ELF-1 (cell line): ENCODE results near the gene RPP30.

ENCODE experiments used
- DNase-seq: peaks from one replicate; pipeline ENCODE4 v3.0.0-alpha.2; 2016; ENCODE audit warnings: low read depth, low spot score

RPP30 gene

DNA sequence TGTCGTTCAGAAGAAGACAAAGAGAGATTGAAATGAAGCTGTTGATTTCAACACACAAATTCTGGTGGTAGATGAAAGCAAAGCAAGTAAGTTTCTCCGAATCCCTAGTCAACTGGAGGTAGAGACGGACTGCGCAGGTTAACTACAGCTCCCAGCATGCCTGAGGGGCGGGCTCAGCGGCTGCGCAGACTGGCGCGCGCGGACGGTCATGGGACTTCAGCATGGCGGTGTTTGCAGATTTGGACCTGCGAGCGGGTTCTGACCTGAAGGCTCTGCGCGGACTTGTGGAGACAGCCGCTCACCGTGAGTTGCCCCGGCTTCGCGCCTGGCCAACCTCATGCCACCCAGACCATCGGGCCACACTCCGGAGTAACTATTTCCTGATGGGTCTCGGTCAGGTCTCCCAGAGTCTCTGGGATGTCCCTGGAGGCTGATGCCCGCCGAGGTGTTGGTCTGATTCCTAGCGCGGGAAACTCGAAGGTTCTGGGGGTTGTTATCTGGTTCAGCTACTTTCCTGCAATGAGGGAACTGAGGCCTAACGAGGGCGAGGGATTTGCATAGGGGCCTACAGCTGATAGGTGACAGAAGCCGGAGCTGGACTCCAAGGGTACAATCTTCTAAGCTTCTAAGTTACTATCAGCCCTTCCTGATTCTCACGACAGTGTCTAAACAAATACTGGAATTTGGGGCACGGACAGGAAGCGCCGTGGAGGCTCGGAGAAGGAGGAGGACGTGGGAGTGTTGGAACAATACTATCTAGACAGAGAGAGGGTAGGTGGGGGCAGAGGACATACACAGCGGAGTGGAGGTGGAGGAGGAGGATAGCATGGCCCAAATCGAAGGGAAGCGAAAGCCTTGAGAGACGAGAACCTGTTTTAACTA lies at the start of gene RPP30:
Gene RPP30, plus strand, starts transcription at position 209 of the 882 bp plus-strand sequence. Its CDS starts 13 bp downstream, at position 222.
- DNase-seq: peak; percentile 91

DNA sequence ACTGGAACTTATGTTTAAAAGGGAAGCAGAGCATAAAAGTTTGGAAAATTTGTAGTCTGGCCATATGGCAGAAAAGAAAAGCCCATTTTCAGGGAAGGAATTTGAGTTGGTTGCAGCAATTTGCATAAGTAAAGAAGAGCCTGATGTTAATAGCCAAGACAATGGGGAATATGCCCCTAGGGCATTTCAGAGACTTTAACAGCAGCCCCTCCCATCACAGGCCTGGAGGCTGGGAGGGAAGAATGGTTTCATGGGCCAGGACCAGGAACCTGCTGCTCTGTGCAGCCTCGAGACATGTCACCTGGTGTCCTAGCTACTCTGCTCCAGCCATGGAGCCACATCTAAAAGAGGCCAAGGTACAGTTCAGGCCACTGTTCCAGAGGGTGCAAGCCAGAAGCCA lies 49.3 kb upstream of the RPP30 start:
- DNase-seq: peak; percentile 65

GRCh38 chr10:90832111-90832510 lies 39.7 kb upstream of the RPP30 start:
- DNase-seq: no peak

GRCh38 chr10:90834326-90834725 lies 37.4 kb upstream of the RPP30 start:
- no peak for DNase-seq

DNA sequence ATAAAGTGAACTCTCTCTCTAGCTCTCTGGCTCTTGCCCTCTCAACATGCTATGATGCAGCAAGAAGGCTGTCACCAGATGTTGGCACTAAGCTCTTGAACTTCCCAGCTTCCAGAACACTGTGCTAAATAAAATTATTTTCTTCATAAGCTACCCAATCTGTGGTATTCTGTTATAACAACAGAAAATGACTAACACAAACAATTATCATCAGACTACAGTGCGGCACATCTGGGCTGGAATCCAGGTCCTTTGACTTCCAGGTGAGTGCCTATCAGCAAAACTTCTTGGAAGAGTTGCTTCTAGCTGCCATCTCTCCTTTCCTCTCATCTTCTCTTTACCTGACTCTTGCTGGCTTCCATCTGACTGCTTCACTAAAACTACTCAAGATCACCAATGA lies 34.3 kb upstream of the RPP30 start:
- DNase-seq: no peak

GRCh38 chr10:90842725-90843124 lies 29.0 kb upstream of the RPP30 start:
- DNase-seq: no peak

- no peak for DNase-seq
Observed at GRCh38 chr10:90845726-90846125, 26.0 kb upstream of the RPP30 start.

DNA sequence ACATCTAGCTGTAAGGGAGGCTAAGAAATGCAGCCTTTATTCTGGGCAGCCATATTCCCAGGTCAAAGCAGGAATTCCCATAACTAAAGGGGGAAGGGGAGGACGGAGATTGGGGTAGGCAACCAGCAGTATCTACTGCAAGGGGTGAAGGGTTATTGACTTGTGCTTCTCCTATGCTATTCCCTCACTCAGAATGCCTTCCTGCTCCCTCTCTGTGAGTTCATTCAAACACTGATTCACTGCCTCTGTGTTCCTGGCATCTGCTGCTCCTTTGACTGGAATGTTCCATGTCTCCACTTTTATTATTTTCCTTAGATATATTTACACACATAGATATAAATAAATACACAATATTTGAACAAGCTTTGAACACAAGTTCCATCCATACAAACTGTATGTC lies 25.0 kb upstream of the RPP30 start:
- DNase-seq: no peak

- no peak for DNase-seq
Observed at GRCh38 chr10:90847436-90847835, 24.3 kb upstream of the RPP30 start.

DNA sequence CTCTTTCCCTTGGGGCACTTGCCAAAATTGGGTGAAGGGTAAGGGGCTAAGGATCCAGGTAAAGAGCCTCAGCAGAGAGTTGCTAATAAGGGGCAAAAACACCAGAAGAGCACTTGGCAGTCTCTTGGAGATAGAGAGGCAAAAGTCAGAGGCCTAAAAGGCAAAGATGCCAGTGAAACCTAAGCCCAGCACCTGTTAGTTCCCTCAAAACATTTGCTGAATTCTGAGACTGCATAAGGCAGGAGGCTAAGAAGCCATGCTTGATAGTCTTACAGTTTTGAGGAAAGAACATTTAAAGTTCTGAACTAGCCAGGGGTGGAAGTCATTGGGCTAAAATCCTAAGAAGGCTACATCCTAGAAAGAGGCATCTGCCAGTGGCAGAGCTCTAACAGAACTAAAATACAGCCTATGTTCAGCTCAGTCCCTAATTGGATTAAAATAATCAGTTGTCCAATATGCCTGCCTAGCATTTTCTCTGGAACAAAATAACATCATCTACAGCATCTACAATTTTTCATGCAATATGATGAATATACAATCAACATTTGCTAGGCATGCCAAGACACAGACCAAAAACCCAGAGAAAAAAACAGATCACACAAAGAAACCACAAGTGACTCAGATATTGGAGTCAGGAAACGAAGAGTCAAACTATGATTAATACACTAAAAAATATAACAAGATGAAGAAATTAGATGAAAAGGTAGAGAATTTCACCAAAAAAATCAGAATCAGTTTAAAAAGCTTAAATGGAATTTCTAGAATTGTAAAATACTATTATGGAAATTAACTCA lies 21.6 kb upstream of the RPP30 start:
- no peak for DNase-seq

- no peak for DNase-seq
Observed at GRCh38 chr10:90855126-90855525, 16.6 kb upstream of the RPP30 start.

GRCh38 chr10:90856261-90856660 lies 15.5 kb upstream of the RPP30 start:
- no peak for DNase-seq

- peak; percentile 51 for DNase-seq
Observed at GRCh38 chr10:90856964-90857634, 14.7 kb upstream of the RPP30 start.

- DNase-seq: peak; percentile 69
Observed at GRCh38 chr10:90857635-90858460, 13.9 kb upstream of the RPP30 start, which contains the start of gene HTR7. TSS of gene HTR7 (minus strand) at chr10:90858039. CDS start at chr10:90857671, 368 bp downstream.

DNA sequence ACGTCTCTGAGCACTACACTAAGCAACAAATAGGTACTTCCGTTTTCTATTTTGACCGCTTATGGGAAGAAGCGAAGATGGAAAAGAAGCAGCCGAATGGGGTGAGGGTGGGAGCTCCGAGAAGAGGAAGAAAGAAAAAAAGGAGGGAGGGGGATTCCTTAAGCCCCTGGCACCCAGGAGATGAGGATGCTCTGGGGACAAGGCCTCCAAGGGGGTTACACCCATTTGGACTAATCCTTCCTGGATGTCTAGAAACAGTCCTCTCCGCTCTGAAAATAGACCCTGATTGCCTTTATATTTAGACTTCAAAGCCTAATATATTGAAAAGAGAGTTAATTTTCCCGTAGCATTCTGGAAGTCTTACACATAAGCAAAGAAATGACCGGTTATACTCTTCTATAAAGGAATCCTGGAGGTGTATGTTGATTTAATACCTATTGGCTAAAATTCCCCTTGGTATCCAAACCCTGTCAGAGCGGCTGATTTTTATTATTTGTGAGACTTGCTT lies 13.3 kb upstream of the RPP30 start:
- DNase-seq: no peak

DNA sequence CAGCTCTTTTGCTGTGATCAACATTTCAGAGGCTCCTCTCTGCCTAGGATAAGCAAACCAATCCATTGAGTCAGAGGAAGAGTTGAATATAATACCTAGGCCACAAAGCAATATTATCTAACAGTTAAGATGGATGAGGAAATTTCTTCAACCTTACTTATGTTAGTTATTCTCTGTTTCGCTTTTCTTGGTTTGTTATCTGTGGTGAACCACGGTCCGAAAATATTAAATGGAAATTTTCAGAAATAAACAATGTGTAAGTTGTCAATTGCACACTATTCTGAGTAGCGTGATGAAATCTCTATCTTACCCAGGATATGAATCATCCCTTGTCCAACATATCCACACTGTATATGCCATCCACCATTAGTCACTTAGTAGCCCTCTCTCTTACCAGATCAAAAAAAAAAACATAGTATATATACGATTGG lies 12.4 kb upstream of the RPP30 start:
- no peak for DNase-seq

DNA sequence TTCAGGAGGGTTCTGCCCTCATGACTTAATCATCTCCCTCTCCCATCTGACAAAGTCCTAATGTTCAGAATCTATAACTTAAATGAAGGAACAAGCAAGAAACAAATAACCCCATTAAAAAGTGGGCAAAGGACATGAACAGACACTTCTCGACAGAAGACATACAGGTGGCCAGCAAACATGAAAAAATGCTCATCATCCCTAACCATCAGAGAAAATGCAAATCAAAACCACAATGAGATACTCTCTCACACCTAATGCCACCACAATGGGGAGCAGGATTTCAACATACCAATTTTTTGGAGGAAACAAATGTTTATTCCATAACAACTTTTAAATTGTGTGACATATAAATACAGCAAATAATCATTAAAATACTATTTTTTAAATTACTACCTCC lies 11.0 kb upstream of the RPP30 start:
- no peak for DNase-seq

GRCh38 chr10:90862908-90863514 lies 8.8 kb upstream of the RPP30 start:
- DNase-seq: no peak

- DNase-seq: no peak
Observed at GRCh38 chr10:90865401-90865800, 6.4 kb upstream of the RPP30 start.

DNA sequence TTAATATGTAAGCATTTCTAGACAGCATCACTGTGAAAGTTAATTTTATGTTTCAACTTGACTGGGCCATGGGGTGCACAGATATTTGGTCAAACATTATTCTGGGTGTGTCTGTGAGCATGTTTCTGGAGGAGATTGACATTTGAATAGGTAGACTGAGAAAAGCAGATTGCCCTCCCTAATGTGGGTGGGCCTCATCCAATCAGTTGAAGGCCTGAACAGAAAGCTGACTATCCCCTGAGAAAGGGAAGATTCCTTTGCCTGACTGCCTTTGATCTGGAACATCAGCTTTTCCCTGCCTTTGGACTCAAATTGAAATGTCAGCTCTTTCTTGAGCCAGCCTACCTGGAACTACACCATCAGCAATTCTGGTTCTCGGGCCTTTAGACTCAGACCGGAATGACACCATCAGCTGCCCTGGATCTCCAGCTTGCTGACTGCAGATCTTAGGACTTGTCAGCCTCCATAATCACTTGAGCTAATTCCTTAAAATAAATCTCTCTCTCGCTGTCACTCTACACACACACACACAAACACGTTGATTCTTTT lies 5.7 kb upstream of the RPP30 start:
- DNase-seq: no peak
